Colon (tissue), 2 donors: ENCODE data around the gene CCL7.

Source experiments
- FAIRE-seq: peaks from 2 replicates; lab custom pipeline; 2012; peaks lifted over from hg19 to GRCh38; lab: Jason Lieb, UNC
- donor health status: control.
- donor health status: control.

CCL7 gene

GRCh38 chr17:34287875-34288274 is 17.9 kb downstream of the CCL7 start:
- FAIRE-seq, result no peak

GRCh38 chr17:34290586-34290985 is 20.6 kb downstream of the CCL7 start:
- FAIRE-seq, result no peak

GRCh38 chr17:34291721-34292348 is 21.8 kb downstream of the CCL7 start:
- FAIRE-seq, result no peak

- no peak for FAIRE-seq
Observed at GRCh38 chr17:34299027-34299426, 29.0 kb downstream of the CCL7 start.

GRCh38 chr17:34299956-34300577 is 30.0 kb downstream of the CCL7 start:
- no peak for FAIRE-seq

GRCh38 chr17:34300652-34301370 is 30.8 kb downstream of the CCL7 start:
- FAIRE-seq, result no peak

GRCh38 chr17:34301986-34302385 is 32.0 kb downstream of the CCL7 start:
- no peak for FAIRE-seq

GRCh38 chr17:34302636-34303035 is 32.6 kb downstream of the CCL7 start:
- no peak for FAIRE-seq

GRCh38 chr17:34303606-34304005 is 33.6 kb downstream of the CCL7 start:
- FAIRE-seq, result no peak

GRCh38 chr17:34305061-34305460 is 35.0 kb downstream of the CCL7 start:
- FAIRE-seq, result no peak

GRCh38 chr17:34305606-34306005 is 35.6 kb downstream of the CCL7 start:
- no peak for FAIRE-seq

GRCh38 chr17:34306466-34306865 is 36.4 kb downstream of the CCL7 start:
- no peak for FAIRE-seq

- no peak for FAIRE-seq
Observed at GRCh38 chr17:34307110-34307509, 37.1 kb downstream of the CCL7 start.

- no peak for FAIRE-seq
Observed at GRCh38 chr17:34308371-34308770, 38.4 kb downstream of the CCL7 start.

GRCh38 chr17:34311291-34311690 is 41.3 kb downstream of the CCL7 start:
- FAIRE-seq, result no peak

- no peak for FAIRE-seq
Observed at GRCh38 chr17:34312080-34312479, 42.1 kb downstream of the CCL7 start.

GRCh38 chr17:34313164-34313563 is 43.1 kb downstream of the CCL7 start:
- FAIRE-seq, result no peak

- no peak for FAIRE-seq
Observed at GRCh38 chr17:34314279-34314678, 44.3 kb downstream of the CCL7 start.

GRCh38 chr17:34318474-34318873 is 48.5 kb downstream of the CCL7 start:
- FAIRE-seq, result no peak

- FAIRE-seq, result no peak
Observed at GRCh38 chr17:34319039-34319483, 49.0 kb downstream of the CCL7 start, which contains the start of gene CCL8. TSS of gene CCL8 (plus strand) at chr17:34319435. CDS start at chr17:34319502, 67 bp downstream.
